DND-41 (cell line): ENCODE measurements around the gene LCN12.

Experiments used
- ATAC-seq: fragments of 200-7000 bp; cut with Tn5 transposase; 3 replicates; pipeline ENCODE4 v1.9.1; 2021; ENCODE audit warnings: low read depth; ENCODE audit not compliant: insufficient read depth
- DNase-seq: peaks from one replicate; pipeline ENCODE4 v3.0.0-alpha.2; 2020
- H2AFZ ChIP-seq: 2 replicates; pipeline ENCODE4 v1.6.0; 2012; ENCODE audit warnings: low read depth, low read length
- H3K27ac ChIP-seq: 2 replicates; pipeline ENCODE4 v1.5.1; 2012; ENCODE audit warnings: low read length, inconsistent platforms
- H3K27me3 ChIP-seq: fragments of 200-600 bp; sonication (generic); 2 replicates; pipeline ENCODE4 v1.6.0; 2012; ENCODE audit warnings: low read length, mild to moderate bottlenecking, inconsistent platforms; ENCODE audit not compliant: insufficient read depth, poor library complexity
- H3K36me3 ChIP-seq: 2 replicates; pipeline ENCODE4 v1.5.1; 2012; ENCODE audit warnings: low read length, inconsistent platforms; ENCODE audit not compliant: insufficient read depth
- H3K4me1 ChIP-seq: 2 replicates; pipeline ENCODE4 v1.5.1; 2012; ENCODE audit warnings: mild to moderate bottlenecking, low read length; ENCODE audit not compliant: insufficient read depth
- H3K4me2 ChIP-seq: 2 replicates; pipeline ENCODE4 v1.6.0; 2012; ENCODE audit warnings: mild to moderate bottlenecking, moderate library complexity, low read length, inconsistent platforms; ENCODE audit not compliant: insufficient read depth
- H3K4me3 ChIP-seq, 2 experiments: fragments of 200-600 bp in 1 of 2; shearing (Covaris generic) in 1 of 2; 2 replicates each; pipeline ENCODE4 v1.5.1; 2012 to 2016; ENCODE audit warnings: inconsistent platforms in 2 of 2, low read length in 2 of 2, mild to moderate bottlenecking in 2 of 2, low read depth in 1 of 2, moderate library complexity in 1 of 2
- H3K79me2 ChIP-seq: 2 replicates; pipeline ENCODE4 v1.6.0; 2012; ENCODE audit warnings: low read length, inconsistent platforms; ENCODE audit not compliant: insufficient read depth
- H3K9ac ChIP-seq: 2 replicates; pipeline ENCODE4 v1.6.0; 2012; ENCODE audit warnings: low read depth, mild to moderate bottlenecking, inconsistent platforms, low read length, moderate library complexity
- H3K9me3 ChIP-seq: 2 replicates; pipeline ENCODE4 v1.5.1; 2012; ENCODE audit warnings: low read length, moderate library complexity, mild to moderate bottlenecking, inconsistent platforms; ENCODE audit not compliant: insufficient read depth, severe bottlenecking
- H4K20me1 ChIP-seq: 2 replicates; pipeline ENCODE4 v1.6.0; 2012; ENCODE audit warnings: low read length; ENCODE audit not compliant: insufficient read depth
- CTCF ChIP-seq: IDR thresholded peaks from 2 replicates; pipeline ENCODE4 v1.5.1; 2012; ENCODE audit warnings: borderline replicate concordance, low read length, moderate library complexity, mild to moderate bottlenecking; ENCODE audit not compliant: poor library complexity, severe bottlenecking; ENCODE audit errors: extremely low read depth
- EZH2 ChIP-seq: IDR thresholded peaks from 3 replicates; pipeline ENCODE4 v1.6.1; 2012; ENCODE audit warnings: borderline replicate concordance, low read depth, mild to moderate bottlenecking, moderate library complexity, low read length, inconsistent platforms; ENCODE audit not compliant: severe bottlenecking

The LCN12 gene

DNA sequence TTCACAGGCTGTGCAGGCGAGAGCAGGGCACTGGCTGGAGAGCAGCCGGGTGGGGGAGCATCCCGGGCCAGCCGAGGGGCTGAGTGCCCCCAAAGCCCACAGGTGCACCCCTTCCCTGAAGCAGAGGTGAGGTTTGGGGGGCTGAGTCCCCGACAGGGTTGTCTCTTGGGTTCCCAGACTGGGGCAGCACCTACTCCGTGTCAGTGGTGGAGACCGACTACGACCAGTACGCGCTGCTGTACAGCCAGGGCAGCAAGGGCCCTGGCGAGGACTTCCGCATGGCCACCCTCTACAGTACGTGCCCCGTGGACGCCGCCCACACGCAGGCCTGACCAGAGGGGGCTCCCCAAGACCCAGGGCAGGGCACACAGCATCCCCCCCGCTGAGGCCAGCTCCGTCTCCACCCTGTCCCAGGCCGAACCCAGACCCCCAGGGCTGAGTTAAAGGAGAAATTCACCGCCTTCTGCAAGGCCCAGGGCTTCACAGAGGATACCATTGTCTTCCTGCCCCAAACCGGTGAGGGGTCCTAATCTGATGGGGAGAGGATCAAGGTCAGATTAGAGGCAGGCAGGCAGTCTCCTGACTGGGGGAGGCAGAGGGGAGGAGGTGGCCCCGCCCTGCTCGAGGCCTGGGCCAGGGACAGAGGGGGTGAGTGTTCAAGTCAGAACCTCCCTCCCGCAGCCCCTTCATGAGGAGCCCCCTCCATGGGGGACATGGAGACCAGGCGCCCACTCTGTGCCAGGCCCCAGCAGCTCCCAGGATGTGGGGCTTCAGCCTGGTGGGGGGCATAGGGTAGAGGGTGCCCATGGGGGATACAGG, 27.9 kb downstream of the LCN12 start:
- TF ChIP-seq CTCF (no peak), EZH2 (no peak)
- Histone ChIP-seq H3K4me3 (no peak overlapping the region), H3K27me3 (no peaks in the 10 kb centered on the region), H3K36me3 (no peaks in the 10 kb centered on the region), H3K9me3 (no peaks in the 10 kb centered on the region), H3K9ac (no peak overlapping the region), H3K4me2 (no peak overlapping the region), H3K79me2 (no peaks in the 10 kb centered on the region), H3K4me1 (no peaks in the 10 kb centered on the region), H3K27ac (no peak overlapping the region), H2AFZ (no peak overlapping the region), H4K20me1 (no peaks in the 10 kb centered on the region)
- ATAC-seq, result no peak
- DNase-seq, result no peak

GRCh38 chr9:136980669-136981478, 28.8 kb downstream of the LCN12 start:
- Histone ChIP-seq H2AFZ (no peak overlapping the region), H3K4me1 (no peaks in the 10 kb centered on the region), H3K4me2 (no peak overlapping the region), H3K79me2 (no peaks in the 10 kb centered on the region), H3K27ac (no peak overlapping the region), H3K36me3 (no peaks in the 10 kb centered on the region), H4K20me1 (no peaks in the 10 kb centered on the region), H3K9ac (no peak overlapping the region), H3K9me3 (no peaks in the 10 kb centered on the region), H3K4me3 (no peak overlapping the region), H3K27me3 (no peaks in the 10 kb centered on the region)
- no peak for TF ChIP-seq CTCF
- DNase-seq (no peak), ATAC-seq (no peak)

DNA sequence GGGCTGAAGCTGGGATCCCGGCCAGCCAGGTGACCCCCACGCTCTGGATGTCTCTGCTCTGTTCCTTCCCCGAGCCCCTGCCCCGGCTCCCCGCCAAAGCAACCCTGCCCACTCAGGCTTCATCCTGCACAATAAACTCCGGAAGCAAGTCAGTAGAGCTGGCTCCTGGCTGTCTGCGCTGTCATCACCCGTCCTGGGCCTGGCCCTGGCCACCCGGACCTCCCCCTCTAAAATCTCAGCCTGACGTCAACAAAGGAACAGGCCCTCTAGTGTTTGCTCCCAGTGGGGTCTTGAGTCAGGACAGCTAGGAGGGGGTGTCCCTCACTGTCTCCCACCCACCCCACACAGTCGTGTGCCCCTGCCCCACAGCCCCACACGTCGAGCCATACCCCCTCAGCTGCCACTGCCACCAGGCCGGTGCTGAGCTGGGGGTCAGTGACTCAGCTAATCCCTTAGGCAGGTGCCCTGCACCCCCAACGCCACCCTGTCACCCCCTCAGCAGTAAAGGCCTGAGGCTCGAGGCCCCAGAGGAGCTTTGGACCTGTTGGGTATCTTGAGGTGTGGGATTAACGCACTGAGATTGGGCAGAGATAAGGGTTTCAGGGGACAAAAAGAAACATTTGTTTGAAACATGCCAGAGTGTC, 29.6 kb downstream of the LCN12 start:
- Histone ChIP-seq H3K36me3 (no peaks in the 10 kb centered on the region), H3K79me2 (no peaks in the 10 kb centered on the region), H3K27ac (no peak overlapping the region), H3K4me1 (no peaks in the 10 kb centered on the region), H3K9me3 (no peaks in the 10 kb centered on the region), H2AFZ (no peak overlapping the region), H4K20me1 (no peaks in the 10 kb centered on the region), H3K9ac (no peak overlapping the region), H3K4me2 (no peak overlapping the region), H3K4me3 (no peak overlapping the region), H3K27me3 (no peaks in the 10 kb centered on the region)
- no peak for ATAC-seq
- no peak for TF ChIP-seq EZH2
- TF ChIP-seq CTCF, result no peak
- DNase-seq, result no peak
